ENCODE results near the gene GLIPR1L1.
A peak's percentile ranks its signal among the peaks of the same experiment; 100 is the strongest.

Gene GLIPR1L1

GRCh38 chr12:75364919-75365318, 30.4 kb downstream of the GLIPR1L1 start:
- H3K4me3 ChIP-seq (ENCODE audit: low read depth, low read length), result no peak overlapping the region
- no peak for DNase-seq (ENCODE audit: low read depth)
- no peak for TF ChIP-seq CTCF (IDR thresholded peaks at IDR 0.05; ENCODE audit: insufficient read depth, low read depth, low read length, missing control alignments)

GRCh38 chr12:75366629-75367028, 32.2 kb downstream of the GLIPR1L1 start:
- H3K4me3 ChIP-seq (ENCODE audit: low read depth, low read length), result no peak overlapping the region
- DNase-seq (ENCODE audit: low read depth), result peak; percentile 11
- TF ChIP-seq CTCF (IDR thresholded peaks at IDR 0.05; ENCODE audit: insufficient read depth, low read depth, low read length, missing control alignments), result no peak

GRCh38 chr12:75374971-75375370, 40.5 kb downstream of the GLIPR1L1 start:
- no peak for TF ChIP-seq CTCF (IDR thresholded peaks at IDR 0.05; ENCODE audit: insufficient read depth, low read depth, low read length, missing control alignments)
- no peak for DNase-seq (ENCODE audit: low read depth)
- H3K4me3 ChIP-seq (ENCODE audit: low read depth, low read length), result no peak overlapping the region

GRCh38 chr12:75378354-75378753, 43.9 kb downstream of the GLIPR1L1 start:
- no peak for TF ChIP-seq CTCF (IDR thresholded peaks at IDR 0.05; ENCODE audit: insufficient read depth, low read depth, low read length, missing control alignments)
- no peak overlapping the region for H3K4me3 ChIP-seq (ENCODE audit: low read depth, low read length)
- no peak for DNase-seq (ENCODE audit: low read depth)

GRCh38 chr12:75389061-75389460, 54.6 kb downstream of the GLIPR1L1 start:
- DNase-seq (ENCODE audit: low read depth), result no peak
- TF ChIP-seq CTCF (IDR thresholded peaks at IDR 0.05; ENCODE audit: insufficient read depth, low read depth, low read length, missing control alignments), result no peak
- peak overlapping the region; percentile 87 for H3K4me3 ChIP-seq (ENCODE audit: low read depth, low read length)

GRCh38 chr12:75389706-75390105, 55.2 kb downstream of the GLIPR1L1 start:
- no peak for TF ChIP-seq CTCF (IDR thresholded peaks at IDR 0.05; ENCODE audit: insufficient read depth, low read depth, low read length, missing control alignments)
- no peak for DNase-seq (ENCODE audit: low read depth)
- peak overlapping the region; percentile 87 for H3K4me3 ChIP-seq (ENCODE audit: low read depth, low read length)

- no peak for DNase-seq (ENCODE audit: low read depth)
- TF ChIP-seq CTCF (IDR thresholded peaks at IDR 0.05; ENCODE audit: insufficient read depth, low read depth, low read length, missing control alignments), result no peak
- peak overlapping the region; percentile 87 for H3K4me3 ChIP-seq (ENCODE audit: low read depth, low read length)
These were observed 55.9 kb downstream of the GLIPR1L1 start for GRCh38 chr12:75390156-75390898.
